ENCODE results near the gene ZNF74.
"Not testable (repeated sequence)": the region's sequence is repeated elsewhere in the genome, so short reads cannot be mapped to it uniquely, and the experiment has no call there.

DNA sequence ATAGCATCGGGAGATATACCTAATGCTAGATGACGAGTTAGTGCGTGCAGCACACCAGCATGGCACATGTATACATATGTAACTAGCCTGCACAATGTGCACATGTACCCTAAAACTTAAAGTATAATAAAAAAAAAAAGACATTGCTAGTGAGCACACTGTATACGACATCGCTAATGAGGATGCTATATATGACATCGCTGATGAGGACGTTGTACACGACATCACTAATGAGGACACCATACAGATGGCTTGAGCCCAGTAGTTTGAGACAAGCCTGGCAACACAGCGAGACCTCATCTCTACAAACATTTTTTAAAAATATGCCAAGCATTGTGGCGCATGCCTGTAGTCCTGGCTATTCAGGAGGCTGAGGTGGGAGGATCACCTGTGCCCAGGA, 31.5 kb upstream of the ZNF74 start:
- TF ChIP-seq, protein P1, sequence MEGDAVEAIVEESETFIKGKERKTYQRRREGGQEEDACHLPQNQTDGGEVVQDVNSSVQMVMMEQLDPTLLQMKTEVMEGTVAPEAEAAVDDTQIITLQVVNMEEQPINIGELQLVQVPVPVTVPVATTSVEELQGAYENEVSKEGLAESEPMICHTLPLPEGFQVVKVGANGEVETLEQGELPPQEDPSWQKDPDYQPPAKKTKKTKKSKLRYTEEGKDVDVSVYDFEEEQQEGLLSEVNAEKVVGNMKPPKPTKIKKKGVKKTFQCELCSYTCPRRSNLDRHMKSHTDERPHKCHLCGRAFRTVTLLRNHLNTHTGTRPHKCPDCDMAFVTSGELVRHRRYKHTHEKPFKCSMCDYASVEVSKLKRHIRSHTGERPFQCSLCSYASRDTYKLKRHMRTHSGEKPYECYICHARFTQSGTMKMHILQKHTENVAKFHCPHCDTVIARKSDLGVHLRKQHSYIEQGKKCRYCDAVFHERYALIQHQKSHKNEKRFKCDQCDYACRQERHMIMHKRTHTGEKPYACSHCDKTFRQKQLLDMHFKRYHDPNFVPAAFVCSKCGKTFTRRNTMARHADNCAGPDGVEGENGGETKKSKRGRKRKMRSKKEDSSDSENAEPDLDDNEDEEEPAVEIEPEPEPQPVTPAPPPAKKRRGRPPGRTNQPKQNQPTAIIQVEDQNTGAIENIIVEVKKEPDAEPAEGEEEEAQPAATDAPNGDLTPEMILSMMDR (IDR thresholded peaks at IDR 0.05) = not testable (repeated sequence)
- not testable (repeated sequence) for TF ChIP-seq POLR2A (IDR thresholded peaks at IDR 0.05)
